GM12892 (cell line): ENCODE data around the gene COLEC12.

Experiments used
- POLR2A ChIP-seq: IDR thresholded peaks from 2 replicates; pipeline ENCODE4 v1.6.1; 2011; ENCODE audit warnings: low read depth, low read length, control low read depth
- POLR2AphosphoS5 ChIP-seq: IDR thresholded peaks from 2 replicates; pipeline ENCODE4 v1.6.1; 2011; ENCODE audit warnings: low read depth, low read length, control low read depth
- TAF1 ChIP-seq: IDR thresholded peaks from 2 replicates; pipeline ENCODE4 v1.6.1; 2011; ENCODE audit warnings: low read depth, mild to moderate bottlenecking, control low read depth, low read length, borderline replicate concordance

- TF ChIP-seq TAF1 (no peak), POLR2A (no peak), POLR2AphosphoS5 (no peak)
Measured at GRCh38 chr18:499776-500631, 497 bp downstream of the COLEC12 start.
